ENCODE measurements around the gene AURKA. TPM values are rescaled to one million over a fixed set of nuclear protein-coding genes. Genes with fewer than 3 reads are reported as not detected.
A peak's percentile ranks its signal among the peaks of the same experiment; 100 is the strongest.

AURKA gene
- polyA plus RNA-seq, 1 donor (not counting 4 experiments of a cell fraction or from before 2014, with no cell fraction given): 36.1 TPM

GRCh38 chr20:56400001-56400640 is 8.1 kb upstream of the AURKA start:
- Histone ChIP-seq H3K9ac (ENCODE audit: control insufficient read depth, extremely low read depth, insufficient read depth, low read length) (no peak overlapping the region), H3K79me2 (ENCODE audit: control insufficient read depth, insufficient read depth, low read length) (peaks cover 16% of the 10 kb centered on the region), H3K9me3 (ENCODE audit: control insufficient read depth, low read depth, low read length) (no peaks in the 10 kb centered on the region), H3K36me3 (ENCODE audit: control insufficient read depth in 2 of 2, extremely low read depth in 1 of 2, insufficient read depth in 2 of 2, low read length in 2 of 2) (peaks cover 32 to 43% of the 10 kb centered on the region in 2 experiments), H3K27me3 (ENCODE audit: control insufficient read depth, extremely low read depth, insufficient read depth, low read length) (no peaks in the 10 kb centered on the region), H3K4me1 (ENCODE audit: control insufficient read depth, extremely low read depth, insufficient read depth, low read length) (no peaks in the 10 kb centered on the region), H2AFZ (ENCODE audit: control insufficient read depth, low read length) (no peak overlapping the region), H3K4me2 (ENCODE audit: control insufficient read depth, extremely low read depth, insufficient read depth, low read depth, low read length) (no peak overlapping the region), H3K4me3 (ENCODE audit: control insufficient read depth in 2 of 3, extremely low read depth in 1 of 3, insufficient read depth in 2 of 3, low read depth in 1 of 3, low read length in 3 of 3) (no peak overlapping the region), H3K27ac (ENCODE audit: control insufficient read depth, insufficient read depth, low read length) (no peak overlapping the region), H4K20me1 (ENCODE audit: control insufficient read depth, extremely low read depth, insufficient read depth, low read length) (no peaks in the 10 kb centered on the region), H3K9me1 (ENCODE audit: control insufficient read depth, extremely low read depth, insufficient read depth, low read length) (no peaks in the 10 kb centered on the region)
- DNase-seq (ENCODE audit: low read depth, low spot score) (no peak), FAIRE-seq (no peak)
- TF ChIP-seq CTCF (optimal IDR thresholded peaks at IDR 0.05 in 1 of 3, IDR thresholded peaks at IDR 0.05 in 1 of 3, conservative IDR thresholded peaks at IDR 0.05 in 1 of 3; ENCODE audit: extremely low read depth in 1 of 3, insufficient read depth in 2 of 3, low read length in 3 of 3) (peak; percentile 69 to 80 (median 71)), EZH2 (IDR thresholded peaks at IDR 0.05; ENCODE audit: low read length) (no peak)
- dilution Hi-C loops (cut with MboI; ENCODE audit: extremely low pct_ligation_motif_present, low sequenced_read_pairs): no loop called here

- no peaks in the 10 kb centered on the region for H3K9me1 ChIP-seq (ENCODE audit: control insufficient read depth, extremely low read depth, insufficient read depth, low read length)
- DNase-seq (ENCODE audit: low read depth, low spot score): no peak
- peaks cover 17 to 27% of the 10 kb centered on the region in 2 experiments for H3K36me3 ChIP-seq (ENCODE audit: control insufficient read depth in 2 of 2, extremely low read depth in 1 of 2, insufficient read depth in 2 of 2, low read length in 2 of 2)
- no peak overlapping the region for H3K27ac ChIP-seq (ENCODE audit: control insufficient read depth, insufficient read depth, low read length)
- H4K20me1 ChIP-seq (ENCODE audit: control insufficient read depth, extremely low read depth, insufficient read depth, low read length): no peaks in the 10 kb centered on the region
- H3K9me3 ChIP-seq (ENCODE audit: control insufficient read depth, low read depth, low read length): no peaks in the 10 kb centered on the region
- H3K4me1 ChIP-seq (ENCODE audit: control insufficient read depth, extremely low read depth, insufficient read depth, low read length): peaks cover 13% of the 10 kb centered on the region
- H3K27me3 ChIP-seq (ENCODE audit: control insufficient read depth, extremely low read depth, insufficient read depth, low read length): no peaks in the 10 kb centered on the region
- no peak overlapping the region for H3K4me3 ChIP-seq (ENCODE audit: control insufficient read depth in 2 of 3, extremely low read depth in 1 of 3, insufficient read depth in 2 of 3, low read depth in 1 of 3, low read length in 3 of 3)
- peaks cover 50% of the 10 kb centered on the region for H3K79me2 ChIP-seq (ENCODE audit: control insufficient read depth, insufficient read depth, low read length)
- TF ChIP-seq EZH2 (IDR thresholded peaks at IDR 0.05; ENCODE audit: low read length) (no peak), CTCF (optimal IDR thresholded peaks at IDR 0.05 in 1 of 3, IDR thresholded peaks at IDR 0.05 in 1 of 3, conservative IDR thresholded peaks at IDR 0.05 in 1 of 3; ENCODE audit: extremely low read depth in 1 of 3, insufficient read depth in 2 of 3, low read length in 3 of 3) (no peak)
- no peak overlapping the region for H3K4me2 ChIP-seq (ENCODE audit: control insufficient read depth, extremely low read depth, insufficient read depth, low read depth, low read length)
- dilution Hi-C loops (cut with MboI; ENCODE audit: extremely low pct_ligation_motif_present, low sequenced_read_pairs): no loop called here
- no peak overlapping the region for H2AFZ ChIP-seq (ENCODE audit: control insufficient read depth, low read length)
- no peak for FAIRE-seq
- H3K9ac ChIP-seq (ENCODE audit: control insufficient read depth, extremely low read depth, insufficient read depth, low read length): no peak overlapping the region
Observed at GRCh38 chr20:56395166-56395565, 3.2 kb upstream of the AURKA start.
